HG03135 (cell line): ENCODE data around the gene FAM78B.

Source experiments
- ATAC-seq: cut with Tn5 transposase; IDR thresholded peaks from one replicate; pipeline ENCODE4 v1.9.1; 2021; ENCODE audit warnings: mild to moderate bottlenecking, moderate library complexity; ENCODE audit not compliant: unreplicated experiment

Gene FAM78B

GRCh38 chr1:166121010-166121409, 45.8 kb downstream of the FAM78B start:
- ATAC-seq: no peak

- ATAC-seq: no peak
Observed at GRCh38 chr1:166120281-166120680, 46.5 kb downstream of the FAM78B start.

GRCh38 chr1:166119471-166119965, 47.3 kb downstream of the FAM78B start:
- no peak for ATAC-seq

GRCh38 chr1:166117776-166118175, 49.0 kb downstream of the FAM78B start:
- no peak for ATAC-seq

GRCh38 chr1:166116026-166116425, 50.8 kb downstream of the FAM78B start:
- no peak for ATAC-seq

GRCh38 chr1:166114419-166114818, 52.4 kb downstream of the FAM78B start:
- ATAC-seq: no peak

GRCh38 chr1:166113630-166114029, 53.2 kb downstream of the FAM78B start:
- ATAC-seq: no peak

- no peak for ATAC-seq
Observed at GRCh38 chr1:166113031-166113430, 53.8 kb downstream of the FAM78B start.

GRCh38 chr1:166112425-166112824, 54.4 kb downstream of the FAM78B start:
- ATAC-seq: no peak

- ATAC-seq: no peak
Observed at GRCh38 chr1:166111430-166111829, 55.4 kb downstream of the FAM78B start.

- no peak for ATAC-seq
Observed at GRCh38 chr1:166090244-166090643, 76.6 kb downstream of the FAM78B start.

GRCh38 chr1:166089804-166090203, 77.0 kb downstream of the FAM78B start:
- peak; percentile 64 for ATAC-seq

- ATAC-seq: no peak
Observed at GRCh38 chr1:166088572-166088955, 78.2 kb downstream of the FAM78B start.

GRCh38 chr1:166087734-166088571, 78.8 kb downstream of the FAM78B start:
- ATAC-seq: no peak

- no peak for ATAC-seq
Observed at GRCh38 chr1:166086113-166086883, 80.5 kb downstream of the FAM78B start.

- no peak for ATAC-seq
Observed at GRCh38 chr1:166084613-166085012, 82.2 kb downstream of the FAM78B start.

GRCh38 chr1:166083887-166084286, 82.9 kb downstream of the FAM78B start:
- ATAC-seq: no peak

GRCh38 chr1:166082601-166083000, 84.2 kb downstream of the FAM78B start:
- no peak for ATAC-seq

- ATAC-seq: no peak
Observed at GRCh38 chr1:166080967-166081870, 85.6 kb downstream of the FAM78B start.

- no peak for ATAC-seq
Observed at GRCh38 chr1:166080277-166080966, 86.4 kb downstream of the FAM78B start.
